ENCODE results near the gene RAB3D. TPM values are rescaled to one million over a fixed set of nuclear protein-coding genes. Genes with fewer than 3 reads are reported as not detected.
"Not testable (repeated sequence)": the region's sequence is repeated elsewhere in the genome, so short reads cannot be mapped to it uniquely, and the experiment has no call there.

The RAB3D gene
- total RNA-seq, 1 experiment from 2014 or later: 28.9 TPM

DNA sequence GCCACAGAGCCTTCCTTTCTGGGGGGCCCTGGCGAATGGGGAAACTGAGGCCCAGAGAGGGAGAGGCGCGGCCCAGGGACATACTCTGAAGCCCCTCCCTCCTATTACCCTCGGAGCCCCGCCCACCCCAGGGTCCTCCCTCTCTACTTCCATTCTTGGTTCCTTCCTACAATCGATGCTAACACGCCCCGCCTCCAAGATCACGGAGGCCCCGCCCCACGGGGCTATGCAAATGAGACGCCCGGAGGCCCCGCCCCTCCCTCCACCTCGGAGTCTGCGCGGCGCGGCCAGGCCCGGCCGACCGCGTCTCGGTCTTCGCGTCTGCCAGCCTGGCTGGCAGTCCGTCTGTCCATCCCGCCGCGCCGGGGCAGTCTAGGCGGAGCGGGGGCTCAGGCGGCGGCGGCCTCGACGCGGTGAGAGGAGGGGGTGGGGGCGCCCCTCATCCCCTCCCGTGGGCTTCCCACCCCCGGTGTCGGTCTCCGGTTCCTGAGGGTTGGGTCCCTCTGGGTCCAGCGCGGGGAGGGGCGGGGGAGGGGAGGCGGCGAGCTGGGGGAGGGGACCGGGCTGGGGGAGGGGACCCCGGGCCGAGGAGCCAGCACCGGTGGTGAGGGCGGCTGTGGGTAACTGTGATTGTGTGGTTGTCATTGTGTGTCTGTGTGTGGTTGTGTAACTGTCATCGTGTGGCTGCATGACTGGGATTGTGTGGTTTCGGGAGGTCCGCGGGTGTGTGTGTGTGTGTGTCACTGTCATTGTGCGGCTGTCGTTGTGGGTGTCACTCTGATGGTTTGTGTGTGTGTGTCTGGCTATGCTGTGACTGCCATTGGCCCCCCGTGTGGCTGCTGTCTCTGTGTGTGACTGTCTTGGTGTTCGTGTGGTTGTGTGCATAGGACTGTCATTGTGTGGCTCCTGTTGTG, 16.0 kb upstream of the RAB3D start, which contains the start of gene PLPPR2:
TSS of gene PLPPR2 (plus strand) at position 273 of the 914 bp plus-strand sequence. CDS start 2,242 bp downstream, outside the sequence.
- ChIA-PET CTCF (no interaction called here), RAD21 (ENCODE audit: low non-redundant PET in 1 of 2, low total read pairs in 2 of 2, uncharacterized antibody in 2 of 2, unreplicated experiment in 2 of 2) (no interaction called here), POLR2A (no interaction called here)
- Histone ChIP-seq H3K4me3 (replicated peaks in 1 of 2; ENCODE audit: low read depth in 1 of 2, low read length in 2 of 2) (peak within 1 kb of the TSS; percentile 53 to 65), H3K36me3 (ENCODE audit: control insufficient read depth in 1 of 2, insufficient read depth in 2 of 2, low read length in 2 of 2) (0 out of 4 replicates have a peak, but pooled peaks cover 0 to 2% of the 10 kb centered on the region in 2 experiments), H3K79me2 (ENCODE audit: insufficient read depth, low read length) (no peaks in the 10 kb centered on the region), H3K9me3 (ENCODE audit: control insufficient read depth in 1 of 2, insufficient read depth in 1 of 2, low read depth in 1 of 2, low read length in 2 of 2) (no peaks in the 10 kb centered on the region), H4K20me1 (ENCODE audit: insufficient read depth) (no peaks in the 10 kb centered on the region), H3K9me2 (ENCODE audit: insufficient read depth) (no peaks in the 10 kb centered on the region), H3K4me2 (ENCODE audit: low read length) (peak within 1 kb of the TSS; percentile 86), H3K27me3 (ENCODE audit: insufficient read depth, low read length) (no peaks in the 10 kb centered on the region), H3K27ac (ENCODE audit: low read depth, low read length) (no peak within 1 kb of the TSS; the same call in 1 of the 2 replicates), H2AFZ (ENCODE audit: low read depth, low read length, poor library complexity, severe bottlenecking) (no peak within 1 kb of the TSS), H3K9ac (ENCODE audit: low read length) (peak within 1 kb of the TSS; percentile 63), H3K4me1 (ENCODE audit: control insufficient read depth in 1 of 2, insufficient read depth in 2 of 2, low read length in 2 of 2) (peaks cover 2 to 15% of the 10 kb centered on the region in 2 experiments; a peak in 3 of 4 replicates)
- DNase-seq (ENCODE audit: low read depth, low spot score): peak; percentile 82
- TF ChIP-seq POLR2AphosphoS5 (IDR thresholded peaks at IDR 0.05; ENCODE audit: low read depth, low read length) (peak; percentile 87), JUND (IDR thresholded peaks at IDR 0.05) (no peak), ZFX (IDR thresholded peaks at IDR 0.05) (peak; percentile 32; the same call in 1 of the 2 replicates), POLR2A (IDR thresholded peaks at IDR 0.05; ENCODE audit: borderline replicate concordance, extremely low read depth, insufficient read depth, insufficient read length) (peak; percentile 51)
- TF ChIP-seq, protein P1, sequence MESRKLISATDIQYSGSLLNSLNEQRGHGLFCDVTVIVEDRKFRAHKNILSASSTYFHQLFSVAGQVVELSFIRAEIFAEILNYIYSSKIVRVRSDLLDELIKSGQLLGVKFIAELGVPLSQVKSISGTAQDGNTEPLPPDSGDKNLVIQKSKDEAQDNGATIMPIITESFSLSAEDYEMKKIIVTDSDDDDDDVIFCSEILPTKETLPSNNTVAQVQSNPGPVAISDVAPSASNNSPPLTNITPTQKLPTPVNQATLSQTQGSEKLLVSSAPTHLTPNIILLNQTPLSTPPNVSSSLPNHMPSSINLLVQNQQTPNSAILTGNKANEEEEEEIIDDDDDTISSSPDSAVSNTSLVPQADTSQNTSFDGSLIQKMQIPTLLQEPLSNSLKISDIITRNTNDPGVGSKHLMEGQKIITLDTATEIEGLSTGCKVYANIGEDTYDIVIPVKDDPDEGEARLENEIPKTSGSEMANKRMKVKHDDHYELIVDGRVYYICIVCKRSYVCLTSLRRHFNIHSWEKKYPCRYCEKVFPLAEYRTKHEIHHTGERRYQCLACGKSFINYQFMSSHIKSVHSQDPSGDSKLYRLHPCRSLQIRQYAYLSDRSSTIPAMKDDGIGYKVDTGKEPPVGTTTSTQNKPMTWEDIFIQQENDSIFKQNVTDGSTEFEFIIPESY (IDR thresholded peaks at IDR 0.05; ENCODE audit: extremely low read depth, insufficient replicate concordance, low read length): no peak
- peak; percentile 98 for ATAC-seq
- no TSS peak for BruUV-seq (replicated peaks)
- intact Hi-C loops (cut with micrococcal nuclease): no loop called here

DNA sequence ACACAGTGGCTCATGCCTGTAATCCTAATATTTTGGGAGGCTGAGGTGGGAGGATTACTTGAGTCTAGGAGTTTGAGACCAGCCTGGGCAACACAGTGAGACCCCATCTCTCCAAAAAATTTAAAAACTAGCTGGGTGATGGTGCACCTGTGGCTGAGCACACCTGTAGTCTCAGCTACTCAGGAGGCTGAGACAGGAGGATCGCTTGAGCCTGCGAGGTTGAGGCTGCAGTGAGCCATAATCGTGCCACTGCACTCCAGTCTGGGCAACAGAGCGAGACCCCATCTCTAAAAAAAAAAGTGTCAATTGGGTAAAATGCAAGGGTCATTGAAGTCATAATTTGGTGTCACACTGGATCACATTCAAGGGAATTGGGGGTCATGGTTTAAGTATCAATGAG, 14.6 kb upstream of the RAB3D start:
- H3K79me2 ChIP-seq (ENCODE audit: insufficient read depth, low read length); H3K9ac ChIP-seq (ENCODE audit: low read length); H3K4me2 ChIP-seq (ENCODE audit: low read length); intact Hi-C loops (cut with micrococcal nuclease); H4K20me1 ChIP-seq (ENCODE audit: insufficient read depth); H3K27ac ChIP-seq (ENCODE audit: low read depth, low read length); DNase-seq (ENCODE audit: low read depth, low spot score); RAD21 ChIA-PET (ENCODE audit: low non-redundant PET in 1 of 2, low total read pairs in 2 of 2, uncharacterized antibody in 2 of 2, unreplicated experiment in 2 of 2); H3K27me3 ChIP-seq (ENCODE audit: insufficient read depth, low read length); ATAC-seq; H3K9me3 ChIP-seq (ENCODE audit: control insufficient read depth in 1 of 2, insufficient read depth in 1 of 2, low read depth in 1 of 2, low read length in 2 of 2); H3K36me3 ChIP-seq (ENCODE audit: control insufficient read depth in 1 of 2, insufficient read depth in 2 of 2, low read length in 2 of 2); H3K9me2 ChIP-seq (ENCODE audit: insufficient read depth); H2AFZ ChIP-seq (ENCODE audit: low read depth, low read length, poor library complexity, severe bottlenecking); CTCF ChIA-PET; POLR2A ChIA-PET; BruUV-seq (replicated peaks); H3K4me3 ChIP-seq (replicated peaks in 1 of 2; ENCODE audit: low read depth in 1 of 2, low read length in 2 of 2): not testable (repeated sequence)
- peaks cover 2 to 12% of the 10 kb centered on the region in 2 experiments; a peak in 3 of 4 replicates for H3K4me1 ChIP-seq (ENCODE audit: control insufficient read depth in 1 of 2, insufficient read depth in 2 of 2, low read length in 2 of 2)

All from HCT116 (cell line).